Smooth muscle cell (in vitro differentiated cells): ENCODE data around the gene FSTL4. TPM values are rescaled to one million over a fixed set of nuclear protein-coding genes. Genes with fewer than 3 reads are reported as not detected.

Source experiments
- DNase-seq: peaks from one replicate; lab custom pipeline; 2025; ENCODE audit not compliant: unreplicated experiment; lab: John Stamatoyannopoulos, UW
- H2AFZ ChIP-seq: fragments of 200-600 bp; sonication (generic); 2 replicates; pipeline ENCODE4 v1.6.0; 2016; ENCODE audit warnings: antibody characterized with exemption, low read depth, mild to moderate bottlenecking
- H3F3A ChIP-seq: fragments of 200-600 bp; sonication (generic); 2 replicates; pipeline ENCODE4 v1.6.0; 2017; ENCODE audit warnings: antibody characterized with exemption, low read depth
- H3K27ac ChIP-seq: fragments of 200-600 bp; sonication (generic); 2 replicates; pipeline ENCODE4 v1.5.1; 2016; ENCODE audit warnings: low read depth, mild to moderate bottlenecking
- H3K27me3 ChIP-seq: fragments of 200-600 bp; sonication (generic); 2 replicates; pipeline ENCODE4 v1.6.1; 2016; ENCODE audit warnings: low read depth, mild to moderate bottlenecking
- H3K36me3 ChIP-seq: fragments of 200-600 bp; sonication (generic); 2 replicates; pipeline ENCODE4 v1.5.1; 2016; ENCODE audit warnings: low read depth
- H3K4me1 ChIP-seq: fragments of 200-600 bp; sonication (generic); 2 replicates; pipeline ENCODE4 v1.5.1; 2016; ENCODE audit warnings: low read depth
- H3K4me2 ChIP-seq: fragments of 200-600 bp; sonication (generic); 2 replicates; pipeline ENCODE4 v1.6.0; 2016; ENCODE audit warnings: mild to moderate bottlenecking
- H3K4me3 ChIP-seq: fragments of 200-600 bp; sonication (generic); 2 replicates; pipeline ENCODE4 v1.5.1; 2016; ENCODE audit warnings: mild to moderate bottlenecking
- H3K79me2 ChIP-seq: fragments of 200-600 bp; sonication (generic); 2 replicates; pipeline ENCODE4 v1.6.0; 2016; ENCODE audit warnings: low read depth, mild to moderate bottlenecking
- H3K9ac ChIP-seq: fragments of 200-600 bp; sonication (generic); 2 replicates; pipeline ENCODE4 v1.6.0; 2016; ENCODE audit warnings: low read depth
- H3K9me3 ChIP-seq: fragments of 200-600 bp; sonication (generic); replicated peaks from 2 replicates; pipeline ENCODE4 v1.5.1; 2016; ENCODE audit warnings: low read depth
- H4K20me1 ChIP-seq: fragments of 200-600 bp; sonication (generic); 2 replicates; pipeline ENCODE4 v1.6.0; 2016; ENCODE audit warnings: low read depth
- CTCF ChIP-seq: fragments of 200-600 bp; sonication (generic); IDR thresholded peaks from 2 replicates; pipeline ENCODE4 v1.5.1; 2017; ENCODE audit warnings: borderline replicate concordance, mild to moderate bottlenecking, antibody characterized with exemption; ENCODE audit not compliant: insufficient read depth, poor library complexity, severe bottlenecking
- WGBS: methylation state at CpG from one replicate; pipeline ENCODE4 v1.1.7; 2016; ENCODE audit warnings: low lambda C conversion rate; 5-methylcytosine and 5-hydroxymethylcytosine counted together
- polyA plus RNA-seq: library from polyadenylated mRNA; unstranded; fragments of >200 nt; fragmentation: Nextera tagmentation; extraction: Ambion mirVana; gene quantifications from 2 replicates; pipeline ENCODE4 v1.2.1, GENCODE V29; 2016
- total RNA-seq: library from RNA; depleted of rRNA; stranded (reverse); fragments of >200 nt; gene quantifications from 2 replicates; pipeline ENCODE4 v1.2.3, GENCODE V29; 2014

Gene FSTL4
- total and polyA plus RNA-seq, 2 experiments from 2014 or later = 0.49 TPM; not detected in 1

- WGBS = 74% methylated on average over 5 of the region's 5 CpGs
- Histone ChIP-seq H3K27ac (no peak overlapping the region), H2AFZ (no peak overlapping the region)
Measured at GRCh38 chr5:133508331-133508730, 104.0 kb downstream of the FSTL4 start.

GRCh38 chr5:133506181-133506580 lies 106.2 kb downstream of the FSTL4 start:
- no peak for DNase-seq
- Histone ChIP-seq H3K36me3 (no peaks in the 10 kb centered on the region), H3K4me1 (no peaks in the 10 kb centered on the region), H3K9ac (no peak overlapping the region), H3K79me2 (no peaks in the 10 kb centered on the region), H2AFZ (no peak overlapping the region), H3K9me3 (no peaks in the 10 kb centered on the region), H4K20me1 (no peaks in the 10 kb centered on the region), H3K4me2 (no peak overlapping the region), H3K27me3 (peaks cover 6% of the 10 kb centered on the region), H3F3A (no peaks in the 10 kb centered on the region), H3K4me3 (no peak overlapping the region), H3K27ac (no peak overlapping the region)
- no peak for TF ChIP-seq CTCF
- 90% methylated on average over 5 of the region's 5 CpGs for WGBS

More at GRCh38 chr5:133508331-133508730, 104.0 kb downstream of the FSTL4 start:
- Histone ChIP-seq H3K4me2 (no peak overlapping the region), H4K20me1 (no peaks in the 10 kb centered on the region), H3K9ac (no peak overlapping the region), H3K79me2 (no peaks in the 10 kb centered on the region), H3K4me3 (no peak overlapping the region), H3K36me3 (no peaks in the 10 kb centered on the region), H3K27me3 (no peaks in the 10 kb centered on the region), H3F3A (no peaks in the 10 kb centered on the region), H3K9me3 (no peaks in the 10 kb centered on the region), H3K4me1 (no peaks in the 10 kb centered on the region)
- DNase-seq = no peak
- no peak for TF ChIP-seq CTCF

- no peak overlapping the region for H3K9ac ChIP-seq
- no peaks in the 10 kb centered on the region for H3F3A ChIP-seq
- no peaks in the 10 kb centered on the region for H3K4me1 ChIP-seq
- WGBS = 88% methylated on average over 1 of the region's 1 CpG
- H3K27me3 ChIP-seq = peaks cover 6% of the 10 kb centered on the region
- no peak overlapping the region for H3K4me3 ChIP-seq
- H3K27ac ChIP-seq = no peak overlapping the region
- TF ChIP-seq CTCF = no peak
- no peak overlapping the region for H2AFZ ChIP-seq
- no peaks in the 10 kb centered on the region for H3K79me2 ChIP-seq
- H3K36me3 ChIP-seq = no peaks in the 10 kb centered on the region
- H3K4me2 ChIP-seq = no peak overlapping the region
- no peak for DNase-seq
- H4K20me1 ChIP-seq = no peaks in the 10 kb centered on the region
- H3K9me3 ChIP-seq = no peaks in the 10 kb centered on the region
Measured at GRCh38 chr5:133503511-133503910, 108.8 kb downstream of the FSTL4 start.

GRCh38 chr5:133499895-133500294 lies 112.4 kb downstream of the FSTL4 start:
- Histone ChIP-seq H3K27me3 (peaks cover 10% of the 10 kb centered on the region), H3K4me3 (no peak overlapping the region), H4K20me1 (no peaks in the 10 kb centered on the region), H3F3A (no peaks in the 10 kb centered on the region), H3K27ac (no peak overlapping the region), H2AFZ (no peak overlapping the region), H3K9ac (no peak overlapping the region), H3K4me2 (no peak overlapping the region), H3K9me3 (no peaks in the 10 kb centered on the region), H3K36me3 (no peaks in the 10 kb centered on the region), H3K79me2 (no peaks in the 10 kb centered on the region), H3K4me1 (no peaks in the 10 kb centered on the region)
- WGBS = 88% methylated on average over 5 of the region's 5 CpGs
- TF ChIP-seq CTCF = no peak
- DNase-seq = no peak
